ENCODE measurements around the gene ATP8B3.

Gene ATP8B3

GRCh38 chr19:1760020-1760419, 52.1 kb downstream of the ATP8B3 start:
- peaks cover 97% of the 10 kb centered on the region for H3K27me3 ChIP-seq (ENCODE audit: control insufficient read depth, insufficient read depth, low read length)
- no CpG with 5 or more reads among the region's 17 CpGs for WGBS (ENCODE audit: insufficient coverage, insufficient read length)

GRCh38 chr19:1758959-1759903, 52.8 kb downstream of the ATP8B3 start:
- no peak overlapping the region for H3K4me3 ChIP-seq (ENCODE audit: low read length)
- H3K27me3 ChIP-seq (ENCODE audit: control insufficient read depth, insufficient read depth, low read length) = peaks cover 96% of the 10 kb centered on the region
- no peaks in the 10 kb centered on the region; the same call in 1 of the 2 replicates for H3K36me3 ChIP-seq (ENCODE audit: control insufficient read depth, insufficient read depth, low read length)
- WGBS (ENCODE audit: insufficient coverage, insufficient read length) = no CpG with 5 or more reads among the region's 16 CpGs
- DNase-seq (ENCODE audit: low read depth, low spot score) = no peak
- H3K27ac ChIP-seq (ENCODE audit: low read length) = no peak overlapping the region
- H3K9me3 ChIP-seq (ENCODE audit: control insufficient read depth, insufficient read depth, low read length) = no peaks in the 10 kb centered on the region
- peaks cover 6% of the 10 kb centered on the region; the same call in 1 of the 2 replicates for H3K4me1 ChIP-seq (ENCODE audit: control insufficient read depth, insufficient read depth, low read length)

More at GRCh38 chr19:1760020-1760419, 52.1 kb downstream of the ATP8B3 start:
- Histone ChIP-seq H3K4me1 (ENCODE audit: control insufficient read depth, insufficient read depth, low read length) (peaks cover 3% of the 10 kb centered on the region; the same call in 1 of the 2 replicates), H3K27ac (ENCODE audit: low read length) (no peak overlapping the region), H3K9me3 (ENCODE audit: control insufficient read depth, insufficient read depth, low read length) (no peaks in the 10 kb centered on the region), H3K36me3 (ENCODE audit: control insufficient read depth, insufficient read depth, low read length) (no peaks in the 10 kb centered on the region; the same call in 1 of the 2 replicates), H3K4me3 (ENCODE audit: low read length) (no peak overlapping the region)
- DNase-seq (ENCODE audit: low read depth, low spot score) = no peak

- DNase-seq (ENCODE audit: low read depth, low spot score) = no peak
- Histone ChIP-seq H3K9me3 (ENCODE audit: control insufficient read depth, insufficient read depth, low read length) (no peaks in the 10 kb centered on the region), H3K27me3 (ENCODE audit: control insufficient read depth, insufficient read depth, low read length) (peaks cover 91% of the 10 kb centered on the region), H3K4me1 (ENCODE audit: control insufficient read depth, insufficient read depth, low read length) (peaks cover 6% of the 10 kb centered on the region; the same call in 1 of the 2 replicates), H3K27ac (ENCODE audit: low read length) (no peak overlapping the region), H3K4me3 (ENCODE audit: low read length) (no peak overlapping the region), H3K36me3 (ENCODE audit: control insufficient read depth, insufficient read depth, low read length) (no peaks in the 10 kb centered on the region; the same call in 1 of the 2 replicates)
- no CpG with 5 or more reads among the region's 10 CpGs for WGBS (ENCODE audit: insufficient coverage, insufficient read length)
Measured at GRCh38 chr19:1758231-1758577, 53.9 kb downstream of the ATP8B3 start.

GRCh38 chr19:1757468-1758230, 54.4 kb downstream of the ATP8B3 start:
- WGBS (ENCODE audit: insufficient coverage, insufficient read length) = no CpG with 5 or more reads among the region's 86 CpGs
- no peak for DNase-seq (ENCODE audit: low read depth, low spot score)
- H3K4me3 ChIP-seq (ENCODE audit: low read length) = no peak overlapping the region
- peaks cover 91% of the 10 kb centered on the region for H3K27me3 ChIP-seq (ENCODE audit: control insufficient read depth, insufficient read depth, low read length)
- H3K4me1 ChIP-seq (ENCODE audit: control insufficient read depth, insufficient read depth, low read length) = peaks cover 6% of the 10 kb centered on the region; the same call in 1 of the 2 replicates
- H3K27ac ChIP-seq (ENCODE audit: low read length) = no peak overlapping the region
- no peaks in the 10 kb centered on the region for H3K9me3 ChIP-seq (ENCODE audit: control insufficient read depth, insufficient read depth, low read length)
- H3K36me3 ChIP-seq (ENCODE audit: control insufficient read depth, insufficient read depth, low read length) = no peaks in the 10 kb centered on the region; the same call in 1 of the 2 replicates

- Histone ChIP-seq H3K9me3 (ENCODE audit: control insufficient read depth, insufficient read depth, low read length) (no peaks in the 10 kb centered on the region), H3K27me3 (ENCODE audit: control insufficient read depth, insufficient read depth, low read length) (peaks cover 91% of the 10 kb centered on the region), H3K36me3 (ENCODE audit: control insufficient read depth, insufficient read depth, low read length) (no peaks in the 10 kb centered on the region; the same call in 1 of the 2 replicates), H3K27ac (ENCODE audit: low read length) (no peak overlapping the region), H3K4me3 (ENCODE audit: low read length) (no peak overlapping the region), H3K4me1 (ENCODE audit: control insufficient read depth, insufficient read depth, low read length) (peaks cover 6% of the 10 kb centered on the region; the same call in 1 of the 2 replicates)
- WGBS (ENCODE audit: insufficient coverage, insufficient read length) = no CpG with 5 or more reads among the region's 29 CpGs
- no peak for DNase-seq (ENCODE audit: low read depth, low spot score)
Measured at GRCh38 chr19:1756705-1757465, 55.2 kb downstream of the ATP8B3 start.

GRCh38 chr19:1756264-1756663, 55.8 kb downstream of the ATP8B3 start:
- no peak overlapping the region for H3K4me3 ChIP-seq (ENCODE audit: low read length)
- H3K9me3 ChIP-seq (ENCODE audit: control insufficient read depth, insufficient read depth, low read length) = no peaks in the 10 kb centered on the region
- H3K36me3 ChIP-seq (ENCODE audit: control insufficient read depth, insufficient read depth, low read length) = no peaks in the 10 kb centered on the region; the same call in 1 of the 2 replicates
- H3K27ac ChIP-seq (ENCODE audit: low read length) = no peak overlapping the region
- peaks cover 91% of the 10 kb centered on the region for H3K27me3 ChIP-seq (ENCODE audit: control insufficient read depth, insufficient read depth, low read length)
- DNase-seq (ENCODE audit: low read depth, low spot score) = no peak
- H3K4me1 ChIP-seq (ENCODE audit: control insufficient read depth, insufficient read depth, low read length) = peaks cover 6% of the 10 kb centered on the region; the same call in 1 of the 2 replicates
- no CpG with 5 or more reads among the region's 20 CpGs for WGBS (ENCODE audit: insufficient coverage, insufficient read length)

- Histone ChIP-seq H3K27ac (ENCODE audit: low read length) (no peak overlapping the region), H3K36me3 (ENCODE audit: control insufficient read depth, insufficient read depth, low read length) (no peaks in the 10 kb centered on the region; the same call in 1 of the 2 replicates), H3K27me3 (ENCODE audit: control insufficient read depth, insufficient read depth, low read length) (peaks cover 92% of the 10 kb centered on the region), H3K4me3 (ENCODE audit: low read length) (no peak overlapping the region), H3K4me1 (ENCODE audit: control insufficient read depth, insufficient read depth, low read length) (peaks cover 6% of the 10 kb centered on the region; the same call in 1 of the 2 replicates), H3K9me3 (ENCODE audit: control insufficient read depth, insufficient read depth, low read length) (no peaks in the 10 kb centered on the region)
- DNase-seq (ENCODE audit: low read depth, low spot score) = no peak
- WGBS (ENCODE audit: insufficient coverage, insufficient read length) = no CpG with 5 or more reads among the region's 43 CpGs
Measured at GRCh38 chr19:1755467-1756171, 56.5 kb downstream of the ATP8B3 start.

- peaks cover 92% of the 10 kb centered on the region for H3K27me3 ChIP-seq (ENCODE audit: control insufficient read depth, insufficient read depth, low read length)
- no CpG with 5 or more reads among the region's 80 CpGs for WGBS (ENCODE audit: insufficient coverage, insufficient read length)
Measured at GRCh38 chr19:1754636-1755466, 57.2 kb downstream of the ATP8B3 start.

More at GRCh38 chr19:1754636-1755466, 57.2 kb downstream of the ATP8B3 start:
- no peaks in the 10 kb centered on the region for H3K9me3 ChIP-seq (ENCODE audit: control insufficient read depth, insufficient read depth, low read length)
- H3K36me3 ChIP-seq (ENCODE audit: control insufficient read depth, insufficient read depth, low read length) = no peaks in the 10 kb centered on the region; the same call in 1 of the 2 replicates
- peaks cover 6% of the 10 kb centered on the region; the same call in 1 of the 2 replicates for H3K4me1 ChIP-seq (ENCODE audit: control insufficient read depth, insufficient read depth, low read length)
- DNase-seq (ENCODE audit: low read depth, low spot score) = no peak
- H3K4me3 ChIP-seq (ENCODE audit: low read length) = no peak overlapping the region
- H3K27ac ChIP-seq (ENCODE audit: low read length) = no peak overlapping the region

Data from iPS DF 6.9 (cell line).